HUES64 (cell line): Measurements from ENCODE around the gene SBF1.

ENCODE experiments used
- H3K27ac ChIP-seq: 2 replicates; pipeline ENCODE4 v1.7.0; 2013; ENCODE audit warnings: low read depth, low read length, inconsistent platforms
- H3K27me3 ChIP-seq: 2 replicates; pipeline ENCODE4 v1.6.1; 2013; ENCODE audit warnings: mild to moderate bottlenecking, low read length; ENCODE audit not compliant: insufficient read depth
- H3K36me3 ChIP-seq: 2 replicates; pipeline ENCODE4 v1.6.1; 2013; ENCODE audit warnings: mild to moderate bottlenecking, low read length; ENCODE audit not compliant: insufficient read depth
- H3K4me1 ChIP-seq: 2 replicates; pipeline ENCODE4 v1.6.1; 2013; ENCODE audit warnings: mild to moderate bottlenecking, low read length, moderate library complexity; ENCODE audit not compliant: insufficient read depth
- H3K4me3 ChIP-seq: 2 replicates; pipeline ENCODE4 v1.5.1; 2013; ENCODE audit warnings: mild to moderate bottlenecking, low read length, moderate library complexity
- H3K9ac ChIP-seq: 2 replicates; pipeline ENCODE4 v1.6.1; 2013; ENCODE audit warnings: mild to moderate bottlenecking, low read depth, low read length
- H3K9me3 ChIP-seq: 2 replicates; pipeline ENCODE4 v1.6.1; 2013; ENCODE audit warnings: low read depth, low read length; ENCODE audit not compliant: insufficient read depth
- WGBS: fragments of 150-250, 120-280 bp; methylation state at CpG from one replicate; pipeline ENCODE4 v1.1.7; 2013; ENCODE audit warnings: missing lambda C conversion rate; 5-methylcytosine and 5-hydroxymethylcytosine counted together

SBF1 gene

GRCh38 chr22:50425179-50425916 is 49.5 kb downstream of the SBF1 start:
- Histone ChIP-seq H3K27me3 (no peaks in the 10 kb centered on the region), H3K27ac (no peak overlapping the region), H3K36me3 (peaks cover 81% of the 10 kb centered on the region), H3K4me1 (no peaks in the 10 kb centered on the region), H3K4me3 (no peak overlapping the region), H3K9ac (no peak overlapping the region), H3K9me3 (no peaks in the 10 kb centered on the region)
- WGBS, result 97% methylated on average over 12 of the region's 12 CpGs

GRCh38 chr22:50423956-50424355 is 50.9 kb downstream of the SBF1 start:
- 96% methylated on average over 14 of the region's 14 CpGs for WGBS
- Histone ChIP-seq H3K4me3 (no peak overlapping the region), H3K36me3 (peaks cover 83% of the 10 kb centered on the region), H3K27ac (no peak overlapping the region), H3K27me3 (no peaks in the 10 kb centered on the region), H3K9ac (no peak overlapping the region), H3K9me3 (no peaks in the 10 kb centered on the region), H3K4me1 (no peaks in the 10 kb centered on the region)

GRCh38 chr22:50422961-50423815 is 51.6 kb downstream of the SBF1 start:
- H3K27me3 ChIP-seq, result no peaks in the 10 kb centered on the region
- no peaks in the 10 kb centered on the region for H3K9me3 ChIP-seq
- no peaks in the 10 kb centered on the region for H3K4me1 ChIP-seq
- peaks cover 82% of the 10 kb centered on the region for H3K36me3 ChIP-seq
- no peak overlapping the region for H3K9ac ChIP-seq
- H3K27ac ChIP-seq, result no peak overlapping the region
- WGBS, result 96% methylated on average over 21 of the region's 21 CpGs
- no peak overlapping the region for H3K4me3 ChIP-seq

GRCh38 chr22:50422046-50422445 is 52.8 kb downstream of the SBF1 start:
- H3K27ac ChIP-seq, result no peak overlapping the region
- no peak overlapping the region for H3K4me3 ChIP-seq
- H3K9me3 ChIP-seq, result no peaks in the 10 kb centered on the region
- no peaks in the 10 kb centered on the region for H3K4me1 ChIP-seq
- H3K9ac ChIP-seq, result no peak overlapping the region
- H3K27me3 ChIP-seq, result no peaks in the 10 kb centered on the region
- 98% methylated on average over 14 of the region's 14 CpGs for WGBS
- peaks cover 85% of the 10 kb centered on the region for H3K36me3 ChIP-seq

- WGBS, result 95% methylated on average over 12 of the region's 12 CpGs
- H3K27ac ChIP-seq, result no peak overlapping the region
- no peaks in the 10 kb centered on the region for H3K4me1 ChIP-seq
These were observed 54.3 kb downstream of the SBF1 start for GRCh38 chr22:50420581-50420980.

GRCh38 chr22:50420015-50420414 is 54.8 kb downstream of the SBF1 start:
- Histone ChIP-seq H3K9ac (no peak overlapping the region), H3K4me1 (no peaks in the 10 kb centered on the region), H3K27me3 (no peaks in the 10 kb centered on the region), H3K27ac (no peak overlapping the region), H3K4me3 (no peak overlapping the region), H3K36me3 (peaks cover 92% of the 10 kb centered on the region), H3K9me3 (no peaks in the 10 kb centered on the region)
- WGBS, result 93% methylated on average over 10 of the region's 10 CpGs

More at GRCh38 chr22:50420581-50420980, 54.3 kb downstream of the SBF1 start:
- Histone ChIP-seq H3K27me3 (no peaks in the 10 kb centered on the region), H3K9ac (no peak overlapping the region), H3K9me3 (no peaks in the 10 kb centered on the region), H3K4me3 (no peak overlapping the region), H3K36me3 (peaks cover 92% of the 10 kb centered on the region)

GRCh38 chr22:50419116-50419515 is 55.7 kb downstream of the SBF1 start:
- 96% methylated on average over 9 of the region's 9 CpGs for WGBS

GRCh38 chr22:50418624-50419023 is 56.2 kb downstream of the SBF1 start:
- H3K4me1 ChIP-seq, result no peaks in the 10 kb centered on the region
- no peak overlapping the region for H3K27ac ChIP-seq
- WGBS, result 96% methylated on average over 5 of the region's 5 CpGs
- peaks cover 93% of the 10 kb centered on the region for H3K36me3 ChIP-seq
- H3K4me3 ChIP-seq, result no peak overlapping the region
- H3K9ac ChIP-seq, result no peak overlapping the region
- no peaks in the 10 kb centered on the region for H3K9me3 ChIP-seq
- H3K27me3 ChIP-seq, result no peaks in the 10 kb centered on the region

More at GRCh38 chr22:50419116-50419515, 55.7 kb downstream of the SBF1 start:
- no peak overlapping the region for H3K9ac ChIP-seq
- H3K4me3 ChIP-seq, result no peak overlapping the region
- no peaks in the 10 kb centered on the region for H3K27me3 ChIP-seq
- no peaks in the 10 kb centered on the region for H3K4me1 ChIP-seq
- H3K36me3 ChIP-seq, result peaks cover 93% of the 10 kb centered on the region
- H3K27ac ChIP-seq, result no peak overlapping the region
- no peaks in the 10 kb centered on the region for H3K9me3 ChIP-seq

GRCh38 chr22:50417411-50418210 is 57.2 kb downstream of the SBF1 start:
- 97% methylated on average over 13 of the region's 13 CpGs for WGBS
- no peak overlapping the region for H3K27ac ChIP-seq
- H3K4me1 ChIP-seq, result no peaks in the 10 kb centered on the region
- H3K9ac ChIP-seq, result no peak overlapping the region
- no peak overlapping the region for H3K4me3 ChIP-seq
- H3K9me3 ChIP-seq, result no peaks in the 10 kb centered on the region
- no peaks in the 10 kb centered on the region for H3K27me3 ChIP-seq
- peaks cover 86% of the 10 kb centered on the region for H3K36me3 ChIP-seq

- Histone ChIP-seq H3K4me1 (no peaks in the 10 kb centered on the region), H3K9me3 (no peaks in the 10 kb centered on the region), H3K27me3 (no peaks in the 10 kb centered on the region), H3K9ac (no peak overlapping the region), H3K27ac (no peak overlapping the region), H3K36me3 (peaks cover 81% of the 10 kb centered on the region), H3K4me3 (no peak overlapping the region)
- 95% methylated on average over 8 of the region's 8 CpGs for WGBS
These were observed 57.8 kb downstream of the SBF1 start for GRCh38 chr22:50416996-50417395.

GRCh38 chr22:50415426-50415825 is 59.4 kb downstream of the SBF1 start:
- Histone ChIP-seq H3K27me3 (no peaks in the 10 kb centered on the region), H3K9ac (no peak overlapping the region), H3K4me1 (no peaks in the 10 kb centered on the region), H3K36me3 (peaks cover 72% of the 10 kb centered on the region), H3K27ac (no peak overlapping the region), H3K4me3 (no peak overlapping the region), H3K9me3 (no peaks in the 10 kb centered on the region)
- WGBS, result 96% methylated on average over 12 of the region's 12 CpGs
